ENCODE data around the gene MYH7B. TPM values are rescaled to one million over a fixed set of nuclear protein-coding genes. Genes with fewer than 3 reads are reported as not detected.

The MYH7B gene
- total RNA-seq, 1 experiment from 2014 or later, result 0.74 TPM

DNA sequence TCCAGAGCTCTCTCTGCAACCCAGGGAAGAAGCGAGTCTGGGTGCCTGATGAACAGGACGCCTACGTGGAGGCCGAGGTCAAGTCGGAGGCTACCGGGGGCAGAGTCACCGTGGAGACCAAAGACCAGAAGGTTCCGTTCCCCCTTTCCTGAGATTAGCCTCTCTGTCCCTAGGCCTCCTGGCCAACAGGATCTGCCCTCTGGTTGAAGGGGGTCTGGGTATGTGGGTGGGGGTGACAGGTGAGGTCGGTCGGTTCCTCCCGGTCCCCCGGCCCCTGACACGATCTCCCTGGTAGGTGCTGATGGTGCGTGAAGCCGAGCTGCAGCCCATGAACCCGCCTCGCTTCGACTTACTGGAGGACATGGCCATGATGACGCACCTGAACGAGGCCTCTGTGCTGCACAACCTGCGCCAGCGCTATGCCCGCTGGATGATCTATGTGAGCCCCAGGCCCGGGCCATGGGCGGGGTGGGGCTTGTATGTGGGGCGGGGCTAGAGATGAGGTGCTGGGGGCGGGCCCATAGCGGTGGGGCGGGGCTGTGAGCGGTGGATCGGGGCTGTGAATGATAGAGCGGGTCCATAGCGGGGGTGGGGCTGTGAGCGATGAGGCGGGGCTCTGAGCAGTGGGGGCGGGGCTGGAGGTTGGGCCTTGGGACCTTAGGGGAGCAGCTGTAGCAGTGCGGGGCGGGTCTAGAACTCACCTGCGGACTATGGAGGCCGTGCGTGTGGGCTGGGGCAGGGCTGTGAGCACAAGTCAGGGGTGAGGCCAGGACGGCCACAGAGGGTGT, 23.9 kb downstream of the MYH7B start:
- CTCF ChIA-PET, result no interaction called here
- Histone ChIP-seq H3K36me3 (ENCODE audit: control insufficient read depth in 1 of 2, insufficient read depth in 2 of 2, low read length in 2 of 2) (no peaks in the 10 kb centered on the region), H2AFZ (ENCODE audit: low read depth, low read length, poor library complexity, severe bottlenecking) (no peak overlapping the region), H3K9me3 (ENCODE audit: control insufficient read depth in 1 of 2, insufficient read depth in 1 of 2, low read depth in 1 of 2, low read length in 2 of 2) (no peaks in the 10 kb centered on the region), H4K20me1 (ENCODE audit: insufficient read depth) (no peaks in the 10 kb centered on the region), H3K27me3 (ENCODE audit: insufficient read depth, low read length) (peaks cover 4% of the 10 kb centered on the region; the same call in 1 of the 2 replicates), H3K9me2 (ENCODE audit: insufficient read depth) (no peaks in the 10 kb centered on the region), H3K4me3 (replicated peaks in 1 of 2; ENCODE audit: low read depth in 1 of 2, low read length in 2 of 2) (no peak overlapping the region), H3K27ac (ENCODE audit: low read depth, low read length) (no peak overlapping the region), H3K4me2 (ENCODE audit: low read length) (no peak overlapping the region), H3K4me1 (ENCODE audit: control insufficient read depth in 1 of 2, insufficient read depth in 2 of 2, low read length in 2 of 2) (peaks cover 0 to 4% of the 10 kb centered on the region in 2 experiments; a peak in 1 of 4 replicates), H3K79me2 (ENCODE audit: insufficient read depth, low read length) (no peaks in the 10 kb centered on the region), H3K9ac (ENCODE audit: low read length) (no peak overlapping the region)
- DNase-seq (ENCODE audit: low read depth, low spot score), result no peak
- POLR2A ChIA-PET, result no interaction called here
- RAD21 ChIA-PET (ENCODE audit: low non-redundant PET in 1 of 2, low total read pairs in 2 of 2, uncharacterized antibody in 2 of 2, unreplicated experiment in 2 of 2), result no interaction called here
- no TSS peak for BruUV-seq (replicated peaks)
- peak; percentile 84 for ATAC-seq
- intact Hi-C loops (cut with micrococcal nuclease), result no loop called here
- TF ChIP-seq JUND (IDR thresholded peaks at IDR 0.05) (no peak), SP1 (IDR thresholded peaks at IDR 0.05; ENCODE audit: low read depth) (no peak), EGR1 (IDR thresholded peaks at IDR 0.05; ENCODE audit: low read depth) (no peak), MAX (IDR thresholded peaks at IDR 0.05) (no peak)

DNA sequence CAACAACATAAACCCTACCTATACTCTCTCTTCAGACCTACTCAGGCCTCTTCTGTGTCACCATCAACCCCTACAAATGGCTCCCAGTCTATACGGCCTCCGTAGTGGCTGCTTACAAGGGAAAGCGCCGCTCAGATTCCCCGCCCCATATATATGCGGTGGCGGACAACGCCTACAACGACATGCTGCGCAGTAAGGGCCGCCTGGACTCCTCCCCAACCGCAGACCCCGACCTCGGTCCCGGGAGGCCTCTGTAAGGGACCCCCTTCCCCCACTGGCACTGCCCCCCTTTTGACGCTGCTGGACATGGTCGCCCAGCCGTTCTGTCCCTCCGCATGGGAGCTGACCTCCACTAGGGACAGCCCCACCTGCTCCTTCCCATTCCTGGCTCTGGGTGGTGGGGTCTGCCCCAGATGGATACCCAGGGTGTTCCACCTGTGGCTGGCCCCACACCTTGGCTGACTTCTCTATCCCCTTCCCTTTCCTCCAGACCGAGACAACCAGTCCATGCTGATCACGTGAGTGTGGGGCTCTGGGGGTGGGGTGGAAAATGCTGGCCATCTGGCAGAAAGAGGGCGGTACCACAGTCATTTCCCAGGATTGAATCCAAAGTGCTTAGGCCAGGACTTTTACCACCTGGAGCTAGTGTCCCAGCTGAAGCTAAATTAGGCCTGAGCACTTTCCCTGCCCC, 25.0 kb downstream of the MYH7B start:
- intact Hi-C loops (cut with micrococcal nuclease), result no loop called here
- BruUV-seq (replicated peaks), result no TSS peak
- no peaks in the 10 kb centered on the region for H3K79me2 ChIP-seq (ENCODE audit: insufficient read depth, low read length)
- H3K4me3 ChIP-seq (replicated peaks in 1 of 2; ENCODE audit: low read depth in 1 of 2, low read length in 2 of 2), result no peak overlapping the region
- no peak overlapping the region for H3K4me2 ChIP-seq (ENCODE audit: low read length)
- H3K27me3 ChIP-seq (ENCODE audit: insufficient read depth, low read length), result peaks cover 4% of the 10 kb centered on the region; the same call in 1 of the 2 replicates
- no peak overlapping the region for H3K27ac ChIP-seq (ENCODE audit: low read depth, low read length)
- H3K4me1 ChIP-seq (ENCODE audit: control insufficient read depth in 1 of 2, insufficient read depth in 2 of 2, low read length in 2 of 2), result peaks cover 0 to 4% of the 10 kb centered on the region in 2 experiments; a peak in 1 of 4 replicates
- no peak overlapping the region for H3K9ac ChIP-seq (ENCODE audit: low read length)
- no peak overlapping the region for H2AFZ ChIP-seq (ENCODE audit: low read depth, low read length, poor library complexity, severe bottlenecking)
- ChIA-PET CTCF (no interaction called here), RAD21 (ENCODE audit: low non-redundant PET in 1 of 2, low total read pairs in 2 of 2, uncharacterized antibody in 2 of 2, unreplicated experiment in 2 of 2) (interaction anchor here in 1 of 2 experiments (0.7 kb wide), 1 partner anchor 53 kb away, joined by 4 read pairs; no protein-coding TSS in a partner anchor), POLR2A (no interaction called here)
- no peaks in the 10 kb centered on the region for H4K20me1 ChIP-seq (ENCODE audit: insufficient read depth)
- DNase-seq (ENCODE audit: low read depth, low spot score) (no peak), ATAC-seq (no peak)
- H3K9me3 ChIP-seq (ENCODE audit: control insufficient read depth in 1 of 2, insufficient read depth in 1 of 2, low read depth in 1 of 2, low read length in 2 of 2), result no peaks in the 10 kb centered on the region
- TF ChIP-seq EZH2 (IDR thresholded peaks at IDR 0.05) (no peak), CTCF (IDR thresholded peaks at IDR 0.05 in 2 of 3, conservative IDR thresholded peaks at IDR 0.05 in 1 of 3; ENCODE audit: borderline replicate concordance in 1 of 3, insufficient read depth in 1 of 3, low read depth in 2 of 3, low read length in 2 of 3) (no peak), RAD21 (IDR thresholded peaks at IDR 0.05; ENCODE audit: low read depth) (no peak), ZNF274 (IDR thresholded peaks at IDR 0.05; ENCODE audit: low read depth, low read length) (no peak), FOSL1 (IDR thresholded peaks at IDR 0.05; ENCODE audit: low read depth) (no peak), EGR1 (IDR thresholded peaks at IDR 0.05; ENCODE audit: low read depth) (no peak)
- H3K36me3 ChIP-seq (ENCODE audit: control insufficient read depth in 1 of 2, insufficient read depth in 2 of 2, low read length in 2 of 2), result no peaks in the 10 kb centered on the region
- H3K9me2 ChIP-seq (ENCODE audit: insufficient read depth), result no peaks in the 10 kb centered on the region
